Measurements from ENCODE around the gene ERH.

DNA sequence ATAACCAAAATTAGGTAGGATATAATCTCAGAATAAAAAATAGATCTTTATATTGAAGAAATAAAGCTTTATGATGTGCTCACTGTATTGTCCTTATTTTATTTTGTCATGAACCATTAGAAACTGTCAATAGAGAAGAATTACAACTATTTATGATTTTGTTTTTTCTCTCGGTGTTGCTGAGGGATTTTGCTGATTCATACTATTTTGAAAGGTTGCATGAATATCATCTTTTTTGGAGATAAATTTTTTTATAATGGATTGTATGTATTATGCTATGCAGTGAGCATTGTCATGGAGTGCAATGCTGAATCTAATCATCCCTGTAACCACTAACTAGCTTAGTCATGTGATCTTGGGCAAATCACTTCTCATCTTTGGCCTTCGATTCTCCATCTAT lies 15.4 kb upstream of the ERH start:
- TF ChIP-seq CTCF (IDR thresholded peaks at IDR 0.05 in 4 of 5, conservative IDR thresholded peaks at IDR 0.05 in 1 of 5) (no peak), POLR2A (IDR thresholded peaks at IDR 0.05) (no peak)

All from gastrocnemius medialis (tissue), 4 donors.